ENCODE measurements around the gene ZNF816.
A peak's percentile ranks its signal among the peaks of the same experiment; 100 is the strongest.
"Not testable (repeated sequence)": the region's sequence is repeated elsewhere in the genome, so short reads cannot be mapped to it uniquely, and the experiment has no call there.

The ZNF816 gene

DNA sequence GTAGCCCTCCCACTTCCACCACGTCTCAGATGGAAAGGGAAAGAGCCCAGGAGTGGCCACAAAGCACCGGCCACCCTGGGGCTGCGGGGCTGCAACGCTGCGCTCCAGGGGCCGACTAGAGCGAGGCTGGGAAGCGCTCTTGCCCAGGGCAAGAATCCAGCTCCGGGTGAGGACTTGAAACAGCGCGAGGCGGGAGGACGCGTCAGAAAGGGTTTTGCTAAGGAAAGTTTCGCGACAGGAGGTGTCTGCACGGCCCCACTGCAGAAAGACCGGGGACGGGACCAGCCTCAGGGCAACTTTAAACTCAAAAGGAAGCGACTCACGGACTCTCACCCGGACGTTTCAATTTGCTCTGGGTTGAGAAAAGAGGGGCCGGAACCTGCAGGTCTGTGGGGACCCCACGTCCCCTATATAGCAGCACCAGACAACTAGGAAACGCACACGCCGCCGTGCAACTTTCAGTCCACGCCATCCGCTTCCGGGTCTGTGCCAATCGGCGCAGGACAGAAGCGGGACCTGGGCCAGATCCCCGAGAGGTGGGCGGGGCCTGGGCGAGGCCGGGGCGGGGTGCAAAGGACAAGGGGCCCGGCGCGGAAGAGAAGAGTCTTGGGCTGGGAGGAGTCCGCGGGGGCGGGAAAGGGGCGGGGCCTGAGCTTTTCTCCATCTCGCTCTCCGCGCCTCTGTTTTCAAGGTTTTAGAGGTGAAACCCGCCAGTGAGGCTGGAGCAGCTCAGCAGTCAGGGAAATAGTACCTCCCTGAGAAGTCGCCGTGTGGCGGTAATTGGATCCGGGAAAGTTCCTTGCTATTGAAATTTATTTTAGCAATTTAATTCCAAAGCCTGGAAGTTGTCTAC lies at the start of gene ZNF816:
TSS of gene ZNF816 (minus strand) at position 488 of the 853 bp plus-strand sequence. CDS start 6,792 bp downstream, outside the sequence.
- peak; percentile 99 for DNase-seq

GRCh38 chr19:53012006-53012405 lies 49.3 kb upstream of the ZNF816 start:
- DNase-seq, result no peak

DNA sequence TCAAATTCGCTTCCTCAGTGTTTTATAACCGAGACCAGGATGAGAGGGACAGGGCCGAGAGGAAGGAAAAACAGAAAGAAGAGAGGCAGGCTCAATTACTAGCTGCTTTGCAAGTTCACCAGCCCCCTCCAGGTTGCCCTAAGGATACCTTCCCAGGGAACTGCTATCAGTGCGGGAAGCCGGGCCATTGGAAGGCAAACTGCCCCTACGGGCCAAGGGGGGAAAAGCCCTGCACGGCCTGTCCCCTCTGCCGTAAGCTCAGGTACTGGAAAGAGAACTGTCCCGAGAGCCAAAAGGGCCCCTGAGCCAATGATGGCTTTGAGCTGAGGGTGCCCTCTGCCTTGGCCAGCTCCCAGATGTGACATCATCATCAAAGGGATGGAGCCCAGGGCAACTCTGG lies 47.8 kb upstream of the ZNF816 start:
- DNase-seq, result no peak

DNA sequence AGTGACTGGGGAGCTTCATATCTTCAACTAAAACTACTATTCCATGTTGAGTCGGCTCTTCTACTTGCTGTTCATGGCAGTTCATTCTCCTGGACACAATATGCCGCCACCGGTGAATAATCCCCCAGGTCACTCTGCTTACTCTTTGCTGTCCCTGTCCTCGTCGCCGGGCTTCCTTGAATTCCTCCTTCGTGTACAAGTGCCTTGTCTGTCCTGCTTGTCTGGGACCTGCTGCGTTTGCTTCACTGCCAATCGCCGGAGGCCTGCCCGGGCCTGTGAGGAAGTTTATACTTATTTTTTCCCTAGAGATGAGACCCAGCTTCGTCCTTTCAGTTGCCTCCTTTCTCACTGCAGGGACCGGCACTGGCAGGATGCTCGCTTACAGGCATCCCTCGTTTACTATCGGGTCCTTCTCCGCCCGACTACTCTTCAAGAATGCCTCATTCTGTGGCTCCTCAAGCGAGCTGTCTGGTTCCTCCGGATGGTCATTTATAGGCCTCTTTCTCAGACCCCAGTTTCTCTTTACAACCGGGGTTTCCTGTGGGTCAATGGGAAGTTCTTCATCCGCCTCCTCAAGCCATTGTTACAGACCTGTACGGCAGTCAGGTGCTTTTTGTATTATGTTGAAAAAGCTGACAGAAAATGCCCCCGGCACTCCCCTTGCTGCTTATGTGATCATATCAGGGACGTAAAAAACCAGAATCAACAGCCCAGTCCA lies 45.5 kb upstream of the ZNF816 start:
- DNase-seq, result no peak

DNA sequence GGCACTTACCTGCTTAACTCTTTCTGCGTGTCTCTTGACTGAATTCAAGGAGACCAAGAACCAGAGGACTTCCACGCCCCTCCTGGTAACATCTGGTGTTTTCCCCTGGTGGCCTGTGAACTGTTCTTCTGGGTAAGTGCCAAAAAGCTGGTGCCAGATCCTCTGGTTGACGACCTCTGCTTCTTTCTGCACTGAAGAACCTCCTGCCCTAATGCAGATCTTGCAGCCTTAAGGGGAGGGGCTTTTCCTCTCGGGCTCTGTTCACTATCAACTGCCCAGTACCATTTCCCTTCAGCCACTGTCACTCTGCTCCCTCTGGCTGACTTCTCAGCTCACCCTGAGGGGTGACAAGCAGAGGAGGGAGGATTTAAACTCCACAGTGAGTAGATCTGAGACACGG lies 44.9 kb upstream of the ZNF816 start:
- DNase-seq, result no peak

- no peak for DNase-seq
These were observed 44.5 kb upstream of the ZNF816 start for GRCh38 chr19:53007200-53007599.

- no peak for DNase-seq
These were observed 41.6 kb upstream of the ZNF816 start for GRCh38 chr19:53004242-53004641.

DNA sequence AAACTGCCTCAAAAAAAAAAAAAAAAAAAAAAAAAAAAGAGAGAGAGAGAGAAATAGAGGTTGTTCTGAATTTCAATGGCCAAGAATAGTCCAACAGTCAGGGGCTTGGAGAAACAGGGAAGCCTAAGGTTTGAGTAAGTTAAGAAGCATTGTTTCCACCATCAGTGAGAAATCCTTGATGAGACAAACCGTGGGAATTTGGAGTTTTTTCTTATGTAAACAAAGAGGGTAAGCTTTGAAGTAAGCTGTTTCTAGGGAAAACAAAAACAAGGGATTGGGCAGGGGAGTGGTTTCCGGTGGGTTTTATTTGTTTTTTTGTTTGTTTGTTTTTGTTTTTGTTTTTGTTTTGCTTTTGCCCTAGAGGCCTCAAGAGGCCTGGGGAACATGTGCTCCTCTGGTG lies 39.8 kb upstream of the ZNF816 start:
- DNase-seq, result no peak

- DNase-seq, result no peak
These were observed 35.3 kb upstream of the ZNF816 start for GRCh38 chr19:52997975-52998374.

DNA sequence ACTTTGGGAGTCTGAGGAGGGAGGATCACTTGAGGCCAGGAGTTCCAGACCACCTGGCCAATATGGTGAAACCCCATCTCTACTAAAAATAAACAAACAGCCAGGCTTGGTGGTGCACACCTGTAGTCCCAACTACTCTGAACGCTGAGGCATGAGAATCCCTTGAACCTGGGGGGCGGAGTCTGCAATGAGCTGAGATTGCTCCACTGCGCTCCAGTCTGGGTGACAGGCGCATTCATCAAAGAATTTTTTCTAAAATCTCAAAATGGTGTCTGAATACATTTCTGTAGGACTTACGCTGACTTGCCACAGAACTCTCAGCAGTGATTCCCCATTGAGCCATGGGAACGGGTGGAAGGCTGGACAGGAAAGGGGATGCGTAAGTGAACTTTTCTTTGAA lies 33.0 kb upstream of the ZNF816 start:
- DNase-seq, result no peak

DNA sequence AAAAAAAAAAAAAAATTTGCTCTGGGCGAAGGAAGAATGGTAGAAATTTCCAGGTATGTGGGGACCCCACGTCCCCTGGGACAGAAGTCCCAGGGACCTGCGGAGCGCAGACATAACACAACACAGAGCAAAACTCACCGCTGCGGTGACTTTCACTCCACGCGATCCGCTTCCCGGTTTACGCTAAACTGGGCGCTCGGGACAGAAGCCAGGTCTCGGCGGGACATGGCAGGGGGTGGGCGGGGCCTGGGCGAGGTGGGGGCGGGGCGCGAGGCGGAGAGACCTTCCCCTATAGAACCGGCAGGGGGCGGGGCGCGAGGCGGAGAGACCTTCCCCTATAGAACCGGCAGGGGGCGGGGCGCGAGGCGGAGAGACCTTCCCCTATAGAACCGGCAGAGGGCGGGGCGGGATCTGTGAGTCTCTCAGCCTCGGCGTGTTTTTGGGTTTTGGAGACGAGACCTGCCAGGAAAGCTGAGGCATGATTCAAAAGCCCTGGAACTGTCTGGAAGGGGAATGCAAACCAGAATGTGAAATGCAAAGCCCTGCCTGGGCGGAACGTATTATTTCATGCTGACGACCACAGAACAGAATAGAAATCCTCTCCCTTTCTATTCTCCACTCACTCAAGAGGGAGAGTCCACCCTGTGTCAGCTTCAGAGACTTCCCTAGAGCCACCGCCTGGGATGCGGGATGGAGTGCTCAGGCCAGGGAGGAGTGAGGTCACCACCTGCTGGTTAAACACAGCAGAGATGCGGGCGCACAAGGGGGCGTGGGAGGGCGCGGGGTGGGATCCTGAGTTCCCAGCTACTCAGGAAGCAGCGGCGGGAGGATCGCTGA lies 30.9 kb upstream of the ZNF816 start:
- peak; percentile 73 to 79 for DNase-seq

- peak in 1 of 2 donors; percentile 8 for DNase-seq
These were observed 29.7 kb upstream of the ZNF816 start for GRCh38 chr19:52992109-52993004.

GRCh38 chr19:52991484-52991883 lies 28.8 kb upstream of the ZNF816 start:
- no peak for DNase-seq

- no peak for DNase-seq
These were observed 28.2 kb upstream of the ZNF816 start for GRCh38 chr19:52990759-52991418.

GRCh38 chr19:52988506-52988905 lies 25.8 kb upstream of the ZNF816 start:
- DNase-seq, result no peak

GRCh38 chr19:52987221-52987620 lies 24.5 kb upstream of the ZNF816 start:
- DNase-seq, result no peak

- DNase-seq, result not testable (repeated sequence)
These were observed 20.5 kb upstream of the ZNF816 start for GRCh38 chr19:52983167-52983566.

- no peak for DNase-seq
These were observed 18.6 kb upstream of the ZNF816 start for GRCh38 chr19:52981329-52981728.

- no peak for DNase-seq
These were observed 5.1 kb upstream of the ZNF816 start for GRCh38 chr19:52967772-52968171.

DNA sequence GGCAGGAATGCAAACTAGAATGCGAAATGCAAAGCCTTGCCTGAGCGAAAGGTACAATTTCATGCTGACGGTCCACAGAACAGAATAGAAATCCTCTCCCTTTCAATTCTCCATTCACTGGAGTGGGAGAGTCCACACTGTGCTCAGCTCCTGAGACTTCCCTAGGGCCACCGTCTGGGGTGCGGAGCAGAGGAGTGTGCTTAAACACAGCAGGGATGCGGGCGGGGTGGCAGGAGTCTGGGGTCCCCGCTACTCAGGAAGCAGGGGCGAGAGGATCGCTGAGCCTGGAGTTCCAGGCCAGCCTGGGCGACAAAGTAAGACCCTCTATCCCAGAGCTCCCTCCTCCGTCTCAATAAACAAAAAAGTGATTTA lies 552 bp upstream of the ZNF816 start:
- DNase-seq, result peak; percentile 18 to 25

GRCh38 chr19:52961981-52962380 lies 700 bp downstream of the ZNF816 start:
- no peak for DNase-seq

Data from stimulated activated CD4-positive, alpha-beta T cell treated with anti-CD3 and anti-CD28 coated beads, Interleukin-2, amount 100 ng/mL, for 24 hours (primary cell).